Mucosa of gallbladder (tissue), 1 donor: ENCODE results near the gene DOCK4. TPM values are rescaled to one million over a fixed set of nuclear protein-coding genes. Genes with fewer than 3 reads are reported as not detected.

Experiments
- DNase-seq: peaks from one replicate; pipeline ENCODE4 v3.0.0-alpha.2; 2020; ENCODE audit warnings: low spot score
- total RNA-seq: library from RNA; stranded (reverse); gene quantifications from one replicate; pipeline ENCODE4 v1.2.1, GENCODE V29; 2021
- donor health status: DM: no; HTN: no; CAD: no.

DOCK4 gene
- total RNA-seq, 1 donor from 2014 or later, result 26.1 TPM

GRCh38 chr7:111903797-111904196, 302.4 kb downstream of the DOCK4 start:
- no peak for DNase-seq

DNA sequence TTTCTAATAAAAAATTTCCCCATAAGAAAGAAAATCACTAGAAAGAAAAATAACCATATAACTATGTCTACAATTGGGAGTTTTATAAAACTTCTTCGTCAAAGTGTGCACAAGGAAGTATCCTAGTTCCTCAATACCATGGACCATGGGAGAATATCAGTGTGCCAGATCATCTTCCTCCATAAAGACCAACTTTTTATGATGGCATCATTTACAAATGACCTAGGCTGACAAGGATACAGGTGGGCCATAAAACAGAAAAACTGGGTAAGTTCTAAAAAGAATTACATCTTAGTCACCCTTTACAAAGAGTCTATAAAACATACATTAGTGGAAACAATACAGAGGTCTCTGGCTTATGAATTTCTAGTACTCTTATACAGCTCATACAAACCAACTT, 303.2 kb downstream of the DOCK4 start:
- DNase-seq, result no peak

DNA sequence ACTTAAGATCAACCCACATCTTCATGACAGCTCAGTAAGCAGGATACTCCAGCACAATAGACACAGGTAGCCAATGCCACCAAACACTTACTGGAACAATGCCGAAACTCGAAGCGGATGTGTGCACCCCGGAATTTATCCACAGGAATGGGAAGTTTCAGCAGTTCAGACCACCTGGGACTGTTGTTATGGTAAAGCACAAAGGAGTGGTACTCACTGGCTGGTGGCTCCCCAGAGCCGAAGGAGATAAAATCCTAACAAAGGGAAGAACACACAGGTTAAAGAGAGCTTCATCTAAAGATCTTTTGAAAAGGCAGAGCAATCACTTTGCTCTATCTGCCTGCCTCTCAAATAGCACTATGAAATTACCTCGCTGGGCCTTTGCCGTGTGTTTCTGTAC, 305.9 kb downstream of the DOCK4 start:
- DNase-seq, result no peak

DNA sequence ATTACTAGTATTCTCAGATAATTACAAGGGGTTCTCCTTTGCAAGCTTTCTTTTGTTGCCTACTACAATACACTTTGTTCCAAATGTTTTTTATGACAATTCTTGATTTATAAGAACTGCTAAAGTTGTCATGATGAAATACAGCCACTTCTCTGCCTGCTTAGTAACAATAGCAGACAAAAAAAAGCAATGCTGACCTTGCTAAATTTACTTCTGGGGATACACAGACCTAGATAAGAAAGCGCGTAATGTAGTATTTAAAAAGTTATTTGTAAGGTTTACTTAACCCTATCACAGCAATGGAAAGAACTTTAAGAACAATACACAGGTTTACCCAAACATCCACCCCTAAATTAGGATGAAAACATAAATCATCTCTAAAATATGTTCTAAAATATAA, 311.1 kb downstream of the DOCK4 start:
- no peak for DNase-seq

- no peak for DNase-seq
These were observed 311.7 kb downstream of the DOCK4 start for GRCh38 chr7:111894518-111894917.

GRCh38 chr7:111893190-111893589, 313.0 kb downstream of the DOCK4 start:
- DNase-seq, result no peak

DNA sequence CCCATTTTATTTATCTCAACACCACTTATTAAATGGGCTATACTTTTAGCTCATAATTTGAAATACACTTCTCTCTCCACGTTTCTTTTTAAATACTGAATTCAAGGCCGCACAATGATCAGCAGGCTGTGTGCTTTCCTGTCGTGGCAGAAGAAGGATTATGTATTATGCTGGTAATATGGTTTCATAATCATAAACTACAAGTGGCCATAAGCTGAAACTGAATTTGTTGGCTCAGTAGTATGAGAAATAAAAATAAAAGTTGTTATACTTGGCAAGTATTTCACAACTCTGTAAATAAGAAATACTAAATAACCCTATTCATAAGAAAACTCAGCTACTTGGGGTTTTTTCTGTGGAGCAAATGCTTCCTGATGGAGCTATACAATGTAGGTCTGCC, 313.6 kb downstream of the DOCK4 start:
- no peak for DNase-seq

GRCh38 chr7:111887734-111888133, 318.5 kb downstream of the DOCK4 start:
- DNase-seq, result no peak

- DNase-seq, result no peak
These were observed 320.0 kb downstream of the DOCK4 start for GRCh38 chr7:111886233-111886632.

DNA sequence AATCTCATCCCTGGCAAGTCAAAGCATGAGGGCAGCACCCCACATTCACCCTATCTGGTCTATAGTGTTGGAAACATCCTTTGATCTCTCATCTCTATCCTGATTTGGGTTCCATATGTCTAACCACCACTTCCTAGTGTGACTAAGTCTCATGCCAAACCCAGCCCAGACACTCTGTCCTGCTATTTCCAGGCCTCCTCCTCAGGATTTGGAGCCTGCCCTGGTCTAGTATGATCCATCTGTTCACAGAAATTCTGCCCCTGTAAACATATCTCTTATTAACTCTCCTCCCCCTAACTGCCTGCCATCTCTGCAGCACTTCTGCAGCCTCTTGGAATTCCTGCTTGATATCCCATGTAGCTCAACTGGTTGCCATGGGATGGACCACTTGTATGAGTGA, 323.0 kb downstream of the DOCK4 start:
- DNase-seq, result no peak

- DNase-seq, result no peak
These were observed 327.4 kb downstream of the DOCK4 start for GRCh38 chr7:111878785-111879184.

DNA sequence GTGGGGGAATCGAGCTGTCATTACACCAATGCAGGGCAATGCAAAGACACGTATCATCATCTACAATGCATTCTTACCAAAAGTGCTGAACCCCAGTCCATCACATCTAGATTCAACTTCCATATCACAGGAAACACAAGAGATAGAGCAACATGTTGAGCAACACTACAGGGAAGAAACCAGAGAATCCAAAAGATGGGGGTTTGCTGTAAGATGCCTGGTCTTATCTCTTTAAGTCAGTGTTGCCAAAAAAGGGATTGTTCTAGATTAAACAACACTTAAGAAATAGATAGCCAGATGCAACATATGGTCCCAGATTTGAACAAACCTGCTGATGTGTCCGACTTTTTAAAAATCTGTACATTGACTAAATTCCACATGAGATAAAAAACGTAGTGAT, 328.3 kb downstream of the DOCK4 start:
- no peak for DNase-seq

DNA sequence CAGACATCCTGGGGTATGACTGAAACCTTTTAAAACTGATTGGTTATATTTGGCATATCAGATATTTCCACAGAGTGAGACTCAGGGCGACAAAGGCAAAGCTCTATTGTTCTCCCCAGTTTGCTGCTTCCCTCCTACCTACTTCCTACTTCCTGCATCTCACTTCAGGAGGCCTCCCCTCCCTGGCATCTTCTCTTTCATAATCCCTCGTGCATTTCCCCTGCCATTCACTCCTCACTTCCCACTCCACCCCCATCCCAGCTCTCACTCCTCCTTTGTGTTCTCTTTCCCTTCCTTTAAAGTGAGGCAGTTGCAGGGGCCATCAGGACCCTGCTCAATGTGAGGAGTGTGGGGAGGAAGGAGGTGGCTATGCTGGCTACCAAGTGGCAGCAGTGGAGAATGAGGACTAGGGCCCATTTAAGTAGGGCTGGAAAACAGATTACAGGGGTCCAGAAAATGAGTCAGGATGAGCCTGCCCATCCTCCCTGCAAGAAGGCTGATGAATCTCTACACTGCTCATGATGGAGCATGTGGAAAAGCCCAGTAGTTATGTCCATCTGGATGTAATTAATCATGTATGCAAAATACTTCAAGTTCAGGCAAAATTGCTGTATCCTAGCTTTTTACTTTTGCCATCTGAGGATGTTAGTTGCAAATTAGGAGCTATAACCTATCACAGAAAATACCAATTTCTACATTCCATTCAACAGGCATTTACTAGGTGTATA, 332.1 kb downstream of the DOCK4 start:
- no peak for DNase-seq

- no peak for DNase-seq
These were observed 332.9 kb downstream of the DOCK4 start for GRCh38 chr7:111873326-111873646.

GRCh38 chr7:111872450-111873325, 333.5 kb downstream of the DOCK4 start:
- DNase-seq, result no peak

- no peak for DNase-seq
These were observed 334.9 kb downstream of the DOCK4 start for GRCh38 chr7:111871283-111871682.

DNA sequence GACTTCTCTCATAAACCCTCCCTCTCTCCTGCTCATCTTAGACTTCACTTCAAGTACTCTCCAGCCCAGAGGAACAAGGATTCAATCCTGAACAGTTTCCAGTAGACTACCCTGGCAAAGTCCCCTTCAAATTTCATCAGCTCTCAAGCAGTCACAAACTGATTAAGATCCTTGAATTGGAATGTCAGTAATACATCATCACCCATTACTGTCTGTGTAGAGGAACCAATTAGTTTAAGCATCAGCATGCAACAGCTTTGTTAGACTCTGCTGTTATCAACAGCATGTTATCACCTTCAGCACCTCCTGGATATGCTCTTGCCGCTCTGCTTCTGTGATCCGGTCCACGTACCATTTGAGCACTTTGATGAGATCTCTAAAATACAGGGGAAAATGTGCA, 336.9 kb downstream of the DOCK4 start:
- no peak for DNase-seq

DNA sequence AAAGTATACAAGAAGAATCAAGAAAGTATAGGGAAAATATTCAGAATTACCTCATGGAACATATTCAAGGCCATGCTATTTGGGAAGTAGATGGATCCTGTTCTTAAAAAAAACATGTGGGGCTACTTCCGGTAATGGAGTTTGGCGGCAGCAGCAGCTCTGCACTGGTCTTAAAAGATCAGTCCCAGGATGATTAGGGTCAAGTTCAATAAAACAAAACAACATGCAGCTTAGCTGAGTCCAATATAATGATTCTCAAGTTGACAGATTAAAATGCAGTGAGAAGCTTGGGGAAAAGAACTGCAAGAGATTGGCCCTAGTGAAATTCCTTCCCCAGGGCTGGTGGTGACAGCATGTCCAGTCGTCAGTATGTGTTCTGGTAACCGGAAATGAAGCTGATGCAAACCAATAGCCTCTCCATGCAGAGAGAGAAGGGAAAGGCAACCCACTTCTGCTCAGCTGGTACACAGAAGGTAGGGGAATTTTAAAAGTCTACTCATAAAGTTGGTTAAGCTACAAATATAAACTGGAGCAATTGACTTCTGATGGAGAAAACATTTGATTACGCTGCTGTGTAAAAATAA, 338.8 kb downstream of the DOCK4 start:
- DNase-seq, result no peak

DNA sequence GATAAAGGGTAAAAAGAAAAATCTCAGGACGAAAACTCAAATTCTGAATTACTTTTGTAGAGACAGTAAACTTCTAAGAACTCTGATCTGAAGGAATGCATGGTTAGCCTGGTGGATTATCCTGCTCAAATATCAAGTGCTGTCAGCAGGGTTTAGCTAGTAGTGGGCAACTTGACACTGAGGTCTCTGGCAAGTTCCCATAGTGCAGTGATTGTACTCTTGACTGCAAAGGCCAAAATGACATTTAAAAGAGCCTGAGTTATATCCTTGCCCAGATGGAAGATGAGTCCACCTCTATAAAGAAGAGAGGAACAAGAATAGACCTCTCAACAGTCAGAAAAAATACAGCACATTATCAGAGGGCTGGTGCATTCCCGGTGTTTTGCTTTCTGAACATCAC, 339.4 kb downstream of the DOCK4 start:
- no peak for DNase-seq

GRCh38 chr7:111865430-111865829, 340.8 kb downstream of the DOCK4 start:
- no peak for DNase-seq

DNA sequence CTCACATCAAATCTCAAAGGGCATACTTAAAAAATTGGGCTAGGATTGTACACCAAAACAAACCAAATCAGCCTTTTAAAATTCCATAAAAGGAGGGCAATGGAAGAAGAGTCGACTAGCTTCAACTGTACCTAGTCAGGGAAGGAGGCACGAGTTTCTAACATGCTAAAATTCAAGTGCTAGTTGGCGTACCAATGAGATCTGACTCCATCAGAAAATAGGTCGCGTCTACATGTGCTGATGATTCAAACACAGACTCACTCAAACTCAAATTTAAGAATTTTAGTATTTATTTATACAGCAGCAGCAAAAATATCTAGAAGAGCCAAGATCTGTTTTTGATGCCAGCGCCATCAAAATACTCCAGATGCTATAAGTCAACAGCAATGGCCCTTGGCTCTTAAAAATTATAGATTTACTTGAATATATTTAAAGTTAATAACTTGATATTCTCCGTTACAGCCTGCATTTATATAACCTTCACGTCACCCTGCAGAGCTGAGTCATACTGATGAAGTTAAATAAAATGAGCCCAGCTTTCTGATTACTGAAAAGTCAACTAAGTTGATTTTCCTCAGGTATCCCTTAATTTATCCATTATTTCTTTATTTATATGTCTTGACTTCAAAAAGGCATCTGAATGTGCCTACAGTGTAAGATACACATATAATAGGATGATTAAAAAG, 341.8 kb downstream of the DOCK4 start:
- DNase-seq, result no peak

DNA sequence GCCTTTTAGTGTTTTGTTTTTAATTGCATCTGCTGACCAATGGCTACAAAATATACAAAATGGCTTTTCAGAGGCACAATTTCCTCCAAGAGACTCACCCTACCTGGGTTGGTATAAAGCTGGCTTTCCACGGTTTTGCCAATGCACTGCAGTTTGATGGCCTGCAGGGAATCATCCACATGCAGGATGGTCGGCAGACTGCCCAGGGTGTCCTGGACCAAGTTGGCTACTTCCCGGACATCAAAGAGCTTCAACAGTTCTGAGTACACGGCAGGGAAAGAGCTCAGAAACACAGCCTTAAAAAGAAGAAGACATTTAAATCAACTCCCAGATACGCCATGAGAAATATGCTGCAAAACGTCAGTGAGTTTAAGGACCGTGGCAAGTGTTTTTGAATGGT, 342.9 kb downstream of the DOCK4 start:
- DNase-seq, result no peak
